GM19324 (cell line): Measurements from ENCODE around the gene TPCN1.

Source experiments
- ATAC-seq: cut with Tn5 transposase; IDR thresholded peaks from one replicate; pipeline ENCODE4 v1.9.1; 2021; ENCODE audit warnings: mild to moderate bottlenecking, moderate library complexity; ENCODE audit not compliant: unreplicated experiment, low FRiP score

TPCN1 gene

GRCh38 chr12:113221181-113221996 lies at the start of gene TPCN1:
Gene TPCN1, plus strand, starts transcription at chr12:113221464. Its CDS starts 5,389 bp downstream, at chr12:113226853.
- ATAC-seq: peak; percentile 97

- ATAC-seq: no peak
These were observed 49.7 kb upstream of the TPCN1 start for GRCh38 chr12:113171543-113171942.

- ATAC-seq: no peak
These were observed 49.1 kb upstream of the TPCN1 start for GRCh38 chr12:113172185-113172584.

- peak; percentile 60 for ATAC-seq
These were observed 48.1 kb upstream of the TPCN1 start for GRCh38 chr12:113173081-113173698.

- no peak for ATAC-seq
These were observed 46.5 kb upstream of the TPCN1 start for GRCh38 chr12:113174461-113175384.

GRCh38 chr12:113179023-113179422 lies 42.2 kb upstream of the TPCN1 start:
- no peak for ATAC-seq

GRCh38 chr12:113180333-113180732 lies 40.9 kb upstream of the TPCN1 start:
- ATAC-seq: no peak

GRCh38 chr12:113181975-113182374 lies 39.3 kb upstream of the TPCN1 start:
- ATAC-seq: no peak

GRCh38 chr12:113183030-113183589 lies 38.2 kb upstream of the TPCN1 start:
- no peak for ATAC-seq

- peak; percentile 53 for ATAC-seq
These were observed 37.0 kb upstream of the TPCN1 start for GRCh38 chr12:113184098-113184899.

- ATAC-seq: peak; percentile 78
These were observed 36.4 kb upstream of the TPCN1 start for GRCh38 chr12:113184900-113185179.

GRCh38 chr12:113185180-113186032 lies 35.9 kb upstream of the TPCN1 start, which contains the start of the genes DDX54 and RITA1:
Gene DDX54, minus strand, starts transcription at chr12:113185478. Its CDS starts 27 bp downstream, at chr12:113185451.
Gene RITA1, plus strand, starts transcription at chr12:113185721. Its CDS starts 1,026 bp downstream, at chr12:113186747.
- ATAC-seq: peak; percentile 55

GRCh38 chr12:113186033-113186365 lies 35.3 kb upstream of the TPCN1 start:
- ATAC-seq: peak; percentile 1

- ATAC-seq: no peak
These were observed 34.5 kb upstream of the TPCN1 start for GRCh38 chr12:113186666-113187325.

- no peak for ATAC-seq
These were observed 31.9 kb upstream of the TPCN1 start for GRCh38 chr12:113189361-113189760.

GRCh38 chr12:113190761-113191160 lies 30.5 kb upstream of the TPCN1 start:
- ATAC-seq: no peak

GRCh38 chr12:113191227-113191626 lies 30.0 kb upstream of the TPCN1 start:
- no peak for ATAC-seq

- ATAC-seq: no peak
These were observed 26.3 kb upstream of the TPCN1 start for GRCh38 chr12:113194971-113195391.
